NCI-H1436 (cell line): ENCODE results near the gene GNAL.
"Not testable (repeated sequence)": the region's sequence is repeated elsewhere in the genome, so short reads cannot be mapped to it uniquely, and the experiment has no call there.

ENCODE experiments used
- DNase-seq: peaks from one replicate; lab custom pipeline; 2025; lab: John Stamatoyannopoulos, UW

GNAL gene

DNA sequence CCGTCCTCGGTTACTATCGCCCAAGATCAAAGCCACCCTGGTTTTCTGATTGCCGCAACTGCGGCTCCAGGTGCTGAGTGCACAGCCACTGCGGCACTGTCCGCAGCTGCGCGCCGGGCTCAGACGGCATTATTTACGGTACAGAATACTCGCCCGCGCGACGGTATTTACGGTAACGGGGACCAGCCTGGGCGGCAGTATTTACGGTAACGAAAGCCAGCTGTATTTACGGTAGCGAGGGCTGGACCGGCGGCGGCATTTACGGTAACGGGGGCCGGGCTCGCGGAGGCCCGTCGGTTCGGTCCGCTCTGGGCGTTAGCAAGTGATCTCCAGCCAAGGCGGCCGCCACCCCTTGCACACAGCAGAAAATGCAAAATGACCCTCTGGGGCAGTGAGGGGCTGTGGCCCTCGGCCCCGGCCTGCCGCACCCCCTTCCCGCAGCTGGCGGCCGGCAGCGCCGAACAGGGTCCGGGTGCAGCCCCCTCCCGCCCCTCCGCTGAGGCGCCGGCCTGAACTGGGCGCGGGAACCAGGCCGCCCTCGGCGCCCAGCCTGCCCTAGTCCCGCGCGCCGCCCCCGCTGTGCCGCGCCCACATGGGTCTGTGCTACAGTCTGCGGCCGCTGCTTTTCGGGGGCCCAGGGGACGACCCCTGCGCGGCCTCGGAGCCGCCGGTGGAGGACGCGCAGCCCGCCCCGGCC is at the start of gene GNAL:
TSS of gene GNAL (plus strand) at position 293 of the 697 bp plus-strand sequence. CDS start at position 593, 300 bp downstream.
- DNase-seq = peak; percentile 54

GRCh38 chr18:11647310-11647709 is 41.8 kb upstream of the GNAL start:
- not testable (repeated sequence) for DNase-seq

DNA sequence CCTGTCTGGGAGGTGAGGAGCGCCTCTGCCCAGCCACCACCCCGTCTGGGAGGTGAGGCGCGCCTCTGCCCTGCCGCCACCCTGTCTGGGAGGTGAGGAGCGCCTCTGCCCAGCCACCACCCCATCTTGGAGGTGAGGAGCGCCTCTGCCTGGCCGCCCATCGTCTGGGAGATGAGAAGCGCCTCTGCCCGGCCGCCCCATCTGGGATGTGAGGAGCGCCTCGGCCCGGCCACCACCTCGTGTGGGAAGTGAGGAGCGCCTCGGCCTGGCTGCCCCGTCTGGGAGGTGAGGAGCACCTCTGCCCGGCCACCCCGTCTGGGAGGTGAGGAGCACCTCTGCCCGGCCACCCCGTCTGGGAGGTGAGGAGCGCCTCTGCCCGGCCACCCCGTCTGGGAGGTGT is 41.3 kb upstream of the GNAL start:
- not testable (repeated sequence) for DNase-seq

DNA sequence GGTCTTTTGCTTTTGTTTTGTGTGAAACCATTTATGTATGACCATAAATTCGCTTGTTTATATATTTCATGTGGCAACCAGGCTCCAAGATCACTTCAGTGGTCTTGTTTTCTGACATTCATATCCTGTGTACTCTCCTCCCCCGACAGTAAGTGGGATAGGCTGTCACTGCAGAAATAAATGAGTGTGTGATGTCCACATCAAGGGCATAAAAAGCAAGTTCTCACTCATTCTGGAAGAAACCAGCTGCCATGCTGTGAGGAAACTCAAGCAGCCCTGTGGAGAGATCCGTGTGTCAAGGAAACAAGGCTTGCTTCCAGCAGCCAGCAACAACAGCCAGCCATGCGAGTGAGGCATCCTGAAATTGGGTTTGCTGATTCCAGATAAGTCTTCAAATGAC is 39.2 kb upstream of the GNAL start:
- DNase-seq = no peak

DNA sequence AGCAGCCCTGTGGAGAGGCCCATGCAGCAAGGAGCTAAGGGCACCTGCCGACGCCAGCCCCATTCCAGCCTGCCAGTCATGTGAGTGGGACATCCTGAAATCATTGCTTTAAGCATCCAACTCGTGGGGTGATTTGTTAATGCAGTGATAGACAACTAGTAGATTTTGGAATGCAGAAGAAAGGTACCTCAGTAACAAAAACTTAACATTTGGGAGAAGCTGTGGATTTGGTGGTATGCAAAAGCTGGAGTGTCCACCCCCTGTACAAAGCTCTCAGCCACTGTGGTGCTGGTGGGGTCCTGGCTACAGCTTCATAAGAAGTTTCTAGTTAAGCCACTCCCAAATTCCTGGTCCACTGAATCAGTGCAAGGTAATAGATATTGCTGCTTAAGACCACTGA is 37.2 kb upstream of the GNAL start:
- DNase-seq = no peak

DNA sequence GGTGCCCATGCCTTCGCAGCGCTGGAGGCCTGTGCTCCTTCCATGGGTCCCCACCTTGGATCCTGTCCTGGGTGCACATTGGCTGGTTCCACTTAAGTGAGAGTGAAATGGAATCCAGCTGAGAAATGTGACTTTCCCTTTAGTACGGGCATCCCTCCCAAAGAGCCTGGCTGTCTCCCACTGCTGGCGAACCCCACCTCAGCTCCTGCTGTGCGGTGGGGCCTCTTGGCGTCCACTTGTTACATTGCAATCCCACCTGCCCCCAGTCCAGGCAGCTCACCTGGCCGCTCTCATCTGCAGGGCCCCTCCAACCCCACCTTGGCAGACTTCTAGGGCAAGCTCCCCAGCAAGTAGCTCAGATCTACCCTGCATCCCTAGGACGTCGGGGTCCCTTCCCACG is 35.5 kb upstream of the GNAL start:
- no peak for DNase-seq

DNA sequence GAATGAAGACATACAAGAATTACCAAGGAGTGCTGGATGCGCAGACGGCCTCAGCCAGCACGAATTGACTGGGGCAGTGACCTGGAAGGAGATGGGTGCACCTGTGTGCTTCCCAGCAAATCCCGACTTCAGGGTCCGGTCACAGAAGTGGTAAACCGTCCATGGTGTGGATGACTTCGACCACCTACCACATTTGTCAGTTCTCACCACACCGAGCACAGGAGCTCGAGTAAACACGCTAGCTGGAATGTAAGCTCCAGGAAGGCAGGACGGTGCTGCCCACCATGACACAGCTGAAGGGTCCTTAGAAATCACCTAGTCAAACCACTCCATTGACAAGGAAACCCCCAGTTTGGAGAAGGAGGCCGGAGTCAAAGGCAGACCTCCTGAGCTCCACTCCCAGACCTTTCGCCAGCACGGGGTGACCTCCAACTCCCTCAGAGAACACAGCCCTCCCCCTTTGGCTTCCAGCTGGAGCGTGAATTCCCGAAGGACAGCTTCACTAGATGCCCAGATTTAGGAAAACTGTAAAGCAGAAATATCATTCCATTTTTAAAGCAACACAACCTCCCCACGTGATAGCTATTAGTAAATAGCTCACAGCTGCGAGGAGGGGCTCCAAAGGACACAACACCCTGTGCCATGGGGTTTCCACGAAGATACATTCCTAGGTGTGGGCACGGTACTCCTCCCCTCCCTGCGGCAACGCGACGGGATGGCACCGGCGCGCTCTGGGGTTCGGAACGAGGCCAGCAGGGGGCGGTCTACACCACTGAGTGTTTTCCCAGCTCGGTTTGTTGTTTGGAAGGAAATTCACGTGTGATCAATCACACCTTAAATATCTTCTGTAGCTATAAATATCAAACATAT is 34.1 kb upstream of the GNAL start:
- no peak for DNase-seq

DNA sequence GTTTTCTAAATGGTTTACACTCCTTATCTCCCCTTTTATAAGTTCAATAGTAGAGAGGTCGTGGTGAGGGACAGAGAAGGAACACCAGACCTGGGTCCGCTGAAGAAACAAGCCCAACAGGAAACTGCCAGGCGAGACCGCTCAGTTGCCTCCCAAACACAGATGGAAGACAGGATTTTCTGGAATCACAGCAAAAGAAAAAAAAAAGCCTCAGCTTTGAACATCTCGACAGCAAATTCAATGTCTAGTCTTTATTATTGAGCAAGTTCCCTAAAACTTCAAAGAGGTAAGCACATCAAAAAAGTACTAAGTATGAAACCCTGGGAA is 33.5 kb upstream of the GNAL start:
- DNase-seq = no peak

- DNase-seq = no peak
Observed at GRCh38 chr18:11657152-11657551, 31.9 kb upstream of the GNAL start.

- DNase-seq = no peak
Observed at GRCh38 chr18:11657554-11657953, 31.5 kb upstream of the GNAL start.

DNA sequence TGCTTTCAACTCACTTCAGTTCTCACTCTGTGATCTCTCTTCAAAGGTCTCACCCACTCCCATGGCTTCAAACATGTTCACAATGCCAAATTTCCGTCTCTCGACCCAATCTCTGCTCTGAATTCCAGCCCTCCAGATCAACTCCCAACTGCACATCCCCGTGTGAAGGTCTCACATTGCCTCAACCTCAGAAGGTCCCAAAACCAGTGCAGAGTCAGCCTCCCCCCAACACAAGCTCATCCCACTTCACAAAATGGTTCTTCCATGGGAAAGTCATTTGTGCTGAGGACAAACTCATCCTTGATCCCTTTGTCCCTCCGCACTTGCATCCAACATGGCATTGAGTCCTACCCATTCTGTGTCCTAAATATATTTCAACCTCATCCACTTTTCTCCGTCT is 31.0 kb upstream of the GNAL start:
- no peak for DNase-seq

DNA sequence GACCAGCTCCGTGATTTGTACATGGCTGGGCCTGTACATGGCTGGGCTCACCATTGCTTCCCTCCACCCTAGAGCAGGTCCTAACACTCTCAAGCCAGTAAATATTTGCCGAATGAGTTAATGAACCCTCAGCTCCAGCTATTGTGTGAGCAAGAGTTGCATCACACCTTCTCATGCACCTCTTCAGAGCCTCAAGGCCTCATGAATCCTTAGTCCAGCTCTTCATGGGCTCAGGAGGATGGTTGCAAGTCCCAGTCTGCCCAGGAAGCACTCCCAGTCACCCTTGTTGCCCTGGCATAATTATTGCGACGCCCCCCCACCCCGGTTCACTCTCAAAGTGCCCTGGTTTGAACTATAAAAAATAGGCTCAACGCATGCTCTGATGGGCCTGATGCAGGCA is 30.1 kb upstream of the GNAL start:
- DNase-seq = no peak

- no peak for DNase-seq
Observed at GRCh38 chr18:11660691-11661090, 28.4 kb upstream of the GNAL start.

- no peak for DNase-seq
Observed at GRCh38 chr18:11661430-11661829, 27.6 kb upstream of the GNAL start.

GRCh38 chr18:11663439-11664029 is 25.5 kb upstream of the GNAL start:
- DNase-seq = no peak

DNA sequence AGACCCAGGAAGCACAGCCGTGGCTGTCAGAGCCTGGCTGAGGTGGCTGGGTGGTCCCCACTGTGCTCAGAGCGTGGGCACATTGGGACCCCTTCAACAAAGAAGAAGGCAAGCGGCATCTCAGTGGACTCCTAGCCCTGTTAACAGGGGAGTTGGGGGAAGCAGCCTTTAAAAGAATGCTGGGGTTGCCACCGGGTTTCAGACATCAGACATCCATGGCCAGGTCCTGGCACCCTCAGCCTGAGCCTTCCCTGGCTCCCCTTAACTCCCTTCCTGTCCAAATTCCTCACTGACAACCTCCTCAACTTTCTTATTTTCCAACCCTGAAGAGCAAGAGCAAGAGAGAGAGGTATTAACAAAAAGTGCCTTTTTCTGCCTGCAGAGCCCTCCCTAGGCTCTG is 24.8 kb upstream of the GNAL start:
- no peak for DNase-seq

DNA sequence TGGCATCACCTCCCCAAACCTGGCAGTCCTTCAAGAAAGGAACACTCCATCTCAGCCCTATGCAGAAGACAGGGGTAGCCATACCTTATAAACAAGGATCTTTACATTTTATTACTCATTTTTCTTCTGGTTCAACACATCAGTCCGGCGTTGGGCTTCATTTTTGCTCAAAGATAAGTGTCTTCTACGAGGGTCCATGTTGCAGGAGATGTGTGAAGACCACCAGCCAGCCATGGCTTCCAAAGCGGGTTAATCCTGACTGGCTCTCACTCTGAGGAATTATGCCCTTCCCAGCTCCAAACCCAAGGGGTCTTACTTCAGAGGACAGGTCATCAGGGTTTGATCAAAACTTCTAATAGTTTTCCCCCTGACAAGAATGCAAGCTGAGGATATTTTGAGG is 23.9 kb upstream of the GNAL start:
- DNase-seq = no peak

DNA sequence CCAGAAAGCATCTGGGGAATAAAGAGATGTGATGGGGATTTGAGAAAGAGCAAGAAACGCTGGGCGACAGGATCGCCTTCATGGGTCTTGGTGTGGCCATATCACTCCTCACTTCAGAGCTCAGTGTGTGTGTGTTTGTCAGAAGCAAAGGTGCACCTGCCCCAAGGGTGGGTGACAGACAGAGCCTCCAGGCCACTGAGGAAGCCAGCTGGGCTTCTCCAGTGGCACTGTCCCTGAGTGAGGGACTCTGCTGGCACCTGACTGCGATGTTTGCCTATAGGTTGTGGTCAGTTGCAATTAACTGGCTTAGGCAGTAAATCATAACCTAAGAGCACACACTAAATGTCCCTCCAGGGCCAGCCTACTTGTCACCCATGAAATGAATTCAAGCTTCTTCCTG is 23.5 kb upstream of the GNAL start:
- DNase-seq = no peak

DNA sequence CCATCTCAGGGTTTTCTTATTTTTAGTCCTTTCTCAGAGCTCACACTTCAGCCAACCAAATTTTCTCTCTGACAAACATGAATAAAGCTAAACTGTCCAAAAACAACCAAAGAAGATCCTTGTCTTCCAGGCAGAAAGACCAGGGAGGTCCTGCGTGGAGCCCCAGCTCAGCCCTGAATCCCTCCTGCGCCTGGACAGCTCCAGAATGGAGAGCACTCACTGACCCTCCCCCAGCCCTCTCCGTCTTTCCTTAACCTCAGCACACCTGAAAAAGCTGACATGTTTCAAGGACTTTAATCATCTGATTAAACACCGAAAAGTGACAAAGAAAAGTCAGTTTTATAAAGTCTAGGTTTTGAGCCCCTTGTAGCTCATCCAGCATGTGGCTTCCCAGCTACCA is 22.9 kb upstream of the GNAL start:
- no peak for DNase-seq

GRCh38 chr18:11666831-11667230 is 22.2 kb upstream of the GNAL start:
- no peak for DNase-seq

GRCh38 chr18:11667578-11667977 is 21.5 kb upstream of the GNAL start:
- no peak for DNase-seq

GRCh38 chr18:11668441-11669169 is 20.5 kb upstream of the GNAL start:
- no peak for DNase-seq
